Aorta (tissue), 4 donors: ENCODE data around the gene CIB1. TPM values are rescaled to one million over a fixed set of nuclear protein-coding genes. Genes with fewer than 3 reads are reported as not detected.

Source experiments
- polyA plus RNA-seq, 2 donors: library from polyadenylated mRNA; stranded (reverse); fragments of 200-250 nt; gene quantifications; one replicate each; pipeline ENCODE4 v1.2.3, GENCODE V29; 2013
- total RNA-seq, 2 donors: library from RNA; stranded (reverse); fragmentation: NEBNext Ultra II Directional; extraction: Animal tissue kit (Norgen Biotek cat#: 25700); gene quantifications; one replicate each; pipeline ENCODE4 v1.2.1, GENCODE V29; 2021
- donor health status: healthy with polysubstance abuse.
- donor health status: Bipolar disorder and iron deficiency.
- donor health status: DM: no; HTN: no; CAD: no.
- donor health status: DM: yes; HTN: yes; CAD: no.

The CIB1 gene
- total and polyA plus RNA-seq, 4 donors, result 35.5 to 128 (median 74.4) TPM

Other genes with a start within 250 kb of the CIB1 start
- gene ZNF710, start 232.6 kb downstream of the CIB1 start, total RNA-seq, result 10 to 100 TPM; 12.0 to 17.9 TPM
- gene ZNF710, start 232.6 kb downstream of the CIB1 start, polyA plus RNA-seq, result 1 to 10 TPM; 4.3 to 9.0 TPM
- 10 to 100 TPM; 36.5 to 37.5 TPM for gene IDH2, start 131.5 kb downstream of the CIB1 start, total RNA-seq
- gene IDH2, start 131.5 kb downstream of the CIB1 start, polyA plus RNA-seq, result 10 to 100 TPM; 18.8 to 26.3 TPM
- gene SEMA4B, start 32.6 kb downstream of the CIB1 start, total RNA-seq, result 10 to 100 TPM; 19.5 to 30.4 TPM
- 10 to 100 TPM in 1 of 2 donors, 1 to 10 TPM in 1; 9.7 to 10.8 TPM for gene SEMA4B, start 32.6 kb downstream of the CIB1 start, polyA plus RNA-seq
- gene GDPGP1, start 268 bp upstream of the CIB1 start, total RNA-seq, result 1 to 10 TPM; 3.3 to 7.1 TPM
- gene GDPGP1, start 268 bp upstream of the CIB1 start, polyA plus RNA-seq, result 1 to 10 TPM; 1.3 to 2.1 TPM
- gene TTLL13, start 15.6 kb upstream of the CIB1 start, total RNA-seq, result not detected
- not detected for gene TTLL13, start 15.6 kb upstream of the CIB1 start, polyA plus RNA-seq
- 10 to 100 TPM; 75.6 to 81.5 TPM for gene NGRN, start 31.7 kb upstream of the CIB1 start, total RNA-seq
- gene NGRN, start 31.7 kb upstream of the CIB1 start, polyA plus RNA-seq, result 100 to 1,000 TPM in 1 of 2 donors, 10 to 100 TPM in 1; 87.9 to 120 TPM
- gene ZNF774, start 118.3 kb upstream of the CIB1 start, total RNA-seq, result 1 to 10 TPM; 6.1 to 7.4 TPM
- 1 to 10 TPM in 1 of 2 donors, under 1 TPM in 1; 0.50 to 2.6 TPM for gene ZNF774, start 118.3 kb upstream of the CIB1 start, polyA plus RNA-seq
- 100 to 1,000 TPM; 273 to 297 TPM for gene IQGAP1, start 154.3 kb upstream of the CIB1 start, total RNA-seq
- 100 to 1,000 TPM in 1 of 2 donors, 10 to 100 TPM in 1; 61.1 to 134 TPM for gene IQGAP1, start 154.3 kb upstream of the CIB1 start, polyA plus RNA-seq